GM12875 (cell line): ENCODE results near the gene CHSY3.
"Not testable (repeated sequence)": the region's sequence is repeated elsewhere in the genome, so short reads cannot be mapped to it uniquely, and the experiment has no call there.

Experiments used
- H3K4me3 ChIP-seq: one replicate; pipeline ENCODE4 v1.5.1; 2011; ENCODE audit warnings: low read depth, low read length, control low read depth
- CTCF ChIP-seq: IDR thresholded peaks from 2 replicates; pipeline ENCODE4 v1.5.1; 2011; ENCODE audit warnings: low read depth, mild to moderate bottlenecking, control low read depth, inconsistent platforms, low read length, moderate library complexity, borderline replicate concordance; ENCODE audit not compliant: insufficient read depth

The CHSY3 gene

DNA sequence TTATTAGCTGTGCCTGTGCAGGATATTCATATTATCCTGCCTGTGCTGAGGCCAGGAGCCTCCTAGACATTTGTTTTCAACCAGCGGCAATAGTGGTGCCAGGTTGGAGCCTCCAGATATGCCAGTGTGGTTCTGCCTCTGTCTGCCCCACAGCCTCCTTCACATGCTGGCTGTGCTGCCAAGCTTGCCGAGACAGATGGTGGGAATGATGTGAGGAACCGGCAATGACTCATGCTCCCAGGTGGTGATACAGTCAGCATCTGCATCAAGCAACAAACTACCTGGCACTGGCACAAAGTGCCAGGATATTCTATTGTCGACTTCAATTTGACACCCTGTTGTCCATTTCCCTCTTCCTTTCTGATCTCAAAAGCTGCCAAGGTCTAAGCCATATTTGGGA, 285.7 kb downstream of the CHSY3 start:
- TF ChIP-seq CTCF = no peak
- no peak overlapping the region for H3K4me3 ChIP-seq

- peak; percentile 36; the same call in 1 of the 2 replicates for TF ChIP-seq CTCF
- no peak overlapping the region for H3K4me3 ChIP-seq
These were observed 294.7 kb downstream of the CHSY3 start for GRCh38 chr5:130198927-130199326.

DNA sequence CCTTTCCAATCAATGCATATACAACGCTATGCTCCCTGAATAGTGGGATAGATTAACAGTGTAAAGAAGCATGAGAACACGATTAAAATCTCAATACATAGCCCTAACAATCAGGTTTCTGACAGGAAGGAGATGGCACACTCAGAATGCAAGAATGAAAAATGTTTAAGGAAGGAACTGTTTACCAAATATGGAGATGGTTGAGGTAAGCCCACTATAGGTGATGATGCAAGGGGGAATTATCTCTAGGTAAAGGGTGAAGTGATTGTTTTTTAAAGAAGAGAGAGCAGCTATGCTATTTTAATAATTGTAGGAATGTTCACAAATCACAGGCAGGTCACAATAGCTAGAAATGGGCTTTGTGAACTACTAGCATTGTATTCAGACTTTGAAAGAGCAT, 302.4 kb downstream of the CHSY3 start:
- H3K4me3 ChIP-seq = no peak overlapping the region
- no peak for TF ChIP-seq CTCF

DNA sequence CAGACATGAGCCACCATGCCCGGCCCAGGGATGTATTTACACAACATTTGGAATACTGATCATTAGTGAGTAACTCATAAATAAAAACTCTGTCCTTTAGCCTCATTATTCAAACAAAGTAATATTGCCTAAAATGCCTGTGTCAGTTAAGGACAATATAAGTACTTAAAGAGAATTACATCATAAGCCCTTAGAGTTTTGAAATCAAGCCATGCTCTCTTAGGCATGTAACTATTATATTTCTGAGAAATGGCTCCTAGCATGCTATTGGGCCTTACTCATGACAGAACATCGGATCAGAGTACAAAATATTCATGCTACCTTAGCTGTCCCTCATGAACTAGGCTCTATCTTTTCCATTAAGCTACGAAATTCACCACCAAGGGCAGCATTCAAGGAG, 309.3 kb downstream of the CHSY3 start:
- no peak overlapping the region for H3K4me3 ChIP-seq
- no peak for TF ChIP-seq CTCF

DNA sequence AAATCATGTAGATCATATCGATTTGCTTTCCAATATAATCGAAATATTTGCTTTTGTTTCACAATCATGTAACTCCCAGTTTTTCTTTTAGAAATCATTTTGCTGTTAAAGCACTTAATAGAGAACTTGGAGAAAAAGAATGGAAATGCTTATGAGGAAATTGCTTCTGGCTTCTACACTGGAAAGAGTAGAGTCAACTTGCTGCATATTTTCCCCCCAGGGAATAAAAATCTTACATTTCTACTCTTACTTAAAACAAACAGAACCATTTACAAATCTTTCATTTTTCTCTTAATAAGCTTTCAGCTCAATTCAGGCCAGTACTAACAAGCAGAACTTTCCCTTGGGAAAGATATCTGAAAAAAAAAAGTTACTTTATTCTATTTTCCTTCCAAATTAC, 312.0 kb downstream of the CHSY3 start:
- H3K4me3 ChIP-seq = no peak overlapping the region
- TF ChIP-seq CTCF = no peak

DNA sequence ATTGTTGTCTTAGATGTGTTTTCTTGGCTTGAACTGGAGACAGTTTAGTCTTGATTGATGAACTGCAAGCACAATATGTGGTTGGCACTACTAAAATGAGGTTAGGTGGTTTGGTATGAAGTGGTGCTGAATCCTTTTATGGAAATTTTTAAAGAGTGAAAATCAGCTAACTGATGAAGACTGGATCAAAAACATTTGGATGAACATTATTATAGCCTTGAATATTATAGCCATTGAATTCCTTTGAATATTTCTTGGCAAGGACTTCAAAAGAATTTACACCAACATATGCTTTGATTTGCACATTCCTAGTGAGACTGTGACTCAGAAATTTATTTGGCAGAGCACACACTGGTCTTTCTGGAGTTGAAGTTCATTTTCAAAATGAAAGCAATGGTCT, 318.3 kb downstream of the CHSY3 start:
- TF ChIP-seq CTCF = no peak
- no peak overlapping the region for H3K4me3 ChIP-seq

DNA sequence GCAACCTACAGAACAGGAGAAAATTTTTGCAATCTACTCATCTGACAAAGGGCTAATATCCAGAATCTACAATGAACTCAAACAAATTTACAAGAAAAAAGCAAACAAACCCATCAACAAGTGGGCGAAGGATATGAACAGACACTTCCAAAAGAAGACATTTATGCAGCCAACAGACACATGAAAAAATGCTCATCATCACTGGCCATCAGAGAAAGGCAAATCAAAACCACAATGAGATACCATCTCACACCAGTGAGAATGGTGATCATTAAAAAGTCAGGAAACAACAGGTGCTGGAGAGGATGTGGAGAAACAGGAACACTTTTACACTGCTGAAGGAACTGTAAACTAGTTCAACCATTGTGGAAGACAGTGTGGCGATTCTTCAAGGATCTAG, 322.3 kb downstream of the CHSY3 start:
- H3K4me3 ChIP-seq = not testable (repeated sequence)

- TF ChIP-seq CTCF = no peak
- no peak overlapping the region for H3K4me3 ChIP-seq
These were observed 323.4 kb downstream of the CHSY3 start for GRCh38 chr5:130227699-130228098.
